Activated T-cell treated with anti-CD3 and anti-CD28 coated beads, Interleukin-2, amount 50 U/mL, for 72 hours (primary cell): Measurements from ENCODE around the gene SLC6A11. TPM values are rescaled to one million over a fixed set of nuclear protein-coding genes. Genes with fewer than 3 reads are reported as not detected.

Source experiments
- ATAC-seq, 2 donors: fragments of 150-1000 bp; cut with Tn5 transposase; replicated peaks in 1 of 2; 2 replicates each; pipeline ENCODE4 v1.10.0; 2021; ENCODE audit warnings: moderate library complexity in 2 of 2, mild to moderate bottlenecking in 1 of 2
- DNase-seq, 2 donors: peaks; one replicate each; pipeline ENCODE4 v3.0.0; 2021 to 2022; ENCODE audit warnings: mixed read lengths in 1 of 2
- H3K27ac Mint-ChIP-seq: one replicate; pipeline ENCODE4 v1.8.0; 2022; ENCODE audit warnings: mild to moderate bottlenecking, moderate library complexity, mixed read lengths
- H3K27me3 Mint-ChIP-seq: one replicate; pipeline ENCODE4 v1.8.0; 2022; ENCODE audit warnings: low read depth, mixed read lengths
- H3K36me3 Mint-ChIP-seq, 2 donors: one replicate each; pipeline ENCODE4 v1.8.0; 2022; ENCODE audit warnings: mixed read lengths in 2 of 2, mild to moderate bottlenecking in 1 of 2; ENCODE audit not compliant: insufficient read depth in 2 of 2
- H3K4me1 Mint-ChIP-seq: one replicate; pipeline ENCODE4 v1.8.0; 2022; ENCODE audit warnings: low read depth, mixed read lengths
- H3K4me3 Mint-ChIP-seq, 2 donors: one replicate each; pipeline ENCODE4 v1.8.0; 2022; ENCODE audit warnings: mild to moderate bottlenecking in 2 of 2, mixed read lengths in 2 of 2, moderate library complexity in 2 of 2
- H3K9me3 Mint-ChIP-seq, 2 donors: one replicate each; pipeline ENCODE4 v1.8.0; 2022; ENCODE audit warnings: mixed read lengths in 2 of 2
- total RNA-seq, 2 donors: library from RNA; stranded (reverse); gene quantifications; one replicate each; pipeline ENCODE4 v1.2.3, GENCODE V29; 2022

SLC6A11 gene
- total RNA-seq, 2 donors from 2014 or later, result not detected

DNA sequence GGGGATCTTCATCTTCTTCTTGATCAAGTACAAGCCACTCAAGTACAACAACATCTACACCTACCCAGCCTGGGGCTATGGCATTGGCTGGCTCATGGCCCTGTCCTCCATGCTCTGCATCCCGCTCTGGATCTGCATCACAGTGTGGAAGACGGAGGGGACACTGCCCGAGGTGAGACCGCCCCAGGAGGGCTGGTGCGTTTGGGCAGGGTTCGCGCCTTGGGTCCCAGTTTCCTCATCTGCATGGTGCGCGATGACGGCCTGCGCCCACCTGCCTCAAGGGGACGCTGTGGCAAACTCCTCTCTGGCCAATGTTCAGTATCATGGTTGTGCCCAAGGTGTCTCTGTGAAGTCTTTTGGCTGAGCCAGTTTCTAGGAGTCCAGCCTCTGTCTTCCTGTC lies 119.0 kb downstream of the SLC6A11 start:
- Mint-ChIP-seq H3K36me3 (no peaks in the 10 kb centered on the region), H3K27me3 (peaks cover 7% of the 10 kb centered on the region), H3K4me3 (no peak overlapping the region), H3K27ac (no peak overlapping the region), H3K9me3 (no peaks in the 10 kb centered on the region), H3K4me1 (no peaks in the 10 kb centered on the region)
- ATAC-seq (no peak), DNase-seq (no peak)

DNA sequence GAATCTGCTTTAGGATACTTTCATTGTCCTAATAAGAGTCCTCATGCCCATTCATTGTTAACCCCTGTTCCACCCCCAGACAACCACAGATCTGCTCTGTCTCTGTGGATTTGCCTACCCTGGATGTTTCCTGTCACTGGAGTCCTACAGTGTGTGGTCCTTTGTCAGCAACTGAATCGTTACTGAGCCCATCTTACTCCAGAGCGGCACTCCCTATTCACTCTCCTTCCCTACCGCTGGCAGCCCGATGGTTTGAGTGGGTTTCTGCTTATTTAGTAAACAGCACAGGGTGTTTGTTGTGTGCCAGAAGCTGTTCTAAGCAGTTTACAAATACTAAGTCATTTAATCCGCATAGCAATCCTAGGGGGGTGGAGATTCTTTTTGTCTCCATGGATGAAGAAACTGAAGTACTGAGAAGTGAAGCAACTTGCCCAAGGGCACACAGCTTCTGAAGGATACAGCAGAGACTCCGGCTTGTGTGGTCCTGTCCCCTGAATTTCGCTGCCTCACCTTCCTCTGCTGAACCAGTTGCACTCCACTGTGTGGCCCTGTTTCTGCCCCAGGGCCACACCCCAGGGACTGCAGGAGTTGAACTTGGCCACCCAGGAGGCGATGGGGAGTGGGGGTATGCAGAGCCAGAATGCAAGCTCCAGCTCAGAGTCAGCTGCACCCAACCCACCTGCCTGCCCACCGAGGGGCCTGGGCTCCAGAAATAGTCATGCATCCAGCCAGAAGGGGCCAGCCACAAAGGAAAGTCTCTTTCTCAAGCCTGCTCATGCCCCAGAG lies 120.0 kb downstream of the SLC6A11 start:
- Mint-ChIP-seq H3K27me3 (peaks cover 7% of the 10 kb centered on the region), H3K27ac (no peak overlapping the region), H3K4me3 (no peak overlapping the region), H3K36me3 (no peaks in the 10 kb centered on the region), H3K9me3 (no peaks in the 10 kb centered on the region), H3K4me1 (no peaks in the 10 kb centered on the region)
- no peak for ATAC-seq
- DNase-seq, result no peak

DNA sequence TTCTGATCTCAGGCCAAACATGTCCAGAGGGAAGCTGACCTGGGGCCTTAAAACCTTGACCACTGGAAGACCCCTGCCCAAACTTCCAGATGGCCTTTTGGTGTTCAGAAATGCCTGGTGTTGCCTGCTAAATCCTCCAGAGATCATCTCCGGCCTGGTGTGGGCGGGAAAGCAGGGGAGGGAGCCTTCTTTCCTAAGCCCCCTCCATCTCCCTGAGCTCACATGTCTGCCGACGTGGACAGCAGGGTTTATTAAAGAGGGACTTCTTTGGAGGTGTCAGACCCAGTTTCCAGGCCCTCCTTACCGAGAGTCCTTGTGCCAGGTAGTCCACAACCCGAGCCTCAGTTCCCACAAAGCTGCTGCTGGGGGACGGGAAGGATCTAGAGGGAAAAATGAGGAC lies 120.7 kb downstream of the SLC6A11 start:
- no peak for DNase-seq
- no peaks in the 10 kb centered on the region for H3K4me1 Mint-ChIP-seq
- H3K27me3 Mint-ChIP-seq, result peaks cover 7% of the 10 kb centered on the region
- H3K27ac Mint-ChIP-seq, result no peak overlapping the region
- no peak overlapping the region for H3K4me3 Mint-ChIP-seq
- no peaks in the 10 kb centered on the region for H3K9me3 Mint-ChIP-seq
- ATAC-seq, result no peak
- H3K36me3 Mint-ChIP-seq, result no peaks in the 10 kb centered on the region

DNA sequence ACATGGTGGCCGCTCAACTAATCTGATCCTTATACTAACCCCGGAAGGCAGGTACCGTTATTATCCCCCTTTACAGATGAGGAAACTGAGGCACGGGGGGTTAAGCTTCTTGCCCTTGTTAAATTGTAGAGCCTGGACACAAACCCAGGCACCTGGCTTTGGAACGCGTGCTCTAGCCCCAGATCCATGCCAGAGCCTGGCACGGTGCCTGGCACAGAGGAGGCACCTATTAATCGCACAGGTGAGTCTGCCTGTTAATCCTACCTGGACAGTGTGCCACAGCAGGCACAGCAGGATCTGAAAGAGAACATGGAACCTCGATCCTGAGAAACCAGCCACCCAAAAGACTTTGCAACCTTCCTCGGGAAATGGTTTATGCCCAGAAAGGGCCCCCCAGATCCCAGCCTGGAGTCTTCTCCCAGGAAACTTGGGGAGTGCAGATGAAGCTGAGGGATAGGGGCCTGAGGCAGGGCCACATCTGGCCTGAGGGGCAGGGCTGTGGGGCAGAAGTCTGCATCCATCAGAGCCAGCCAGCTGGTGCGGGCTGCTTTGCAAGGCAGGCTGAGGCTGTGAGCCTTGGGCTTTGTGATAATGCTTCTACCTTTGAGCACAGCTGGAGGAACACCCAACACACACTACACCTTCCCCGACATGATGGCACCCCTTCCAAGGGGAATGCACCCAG lies 121.3 kb downstream of the SLC6A11 start:
- ATAC-seq (no peak), DNase-seq (no peak)
- Mint-ChIP-seq H3K4me1 (no peaks in the 10 kb centered on the region), H3K36me3 (no peaks in the 10 kb centered on the region), H3K9me3 (no peaks in the 10 kb centered on the region), H3K4me3 (no peak overlapping the region), H3K27ac (no peak overlapping the region), H3K27me3 (peaks cover 4% of the 10 kb centered on the region)

DNA sequence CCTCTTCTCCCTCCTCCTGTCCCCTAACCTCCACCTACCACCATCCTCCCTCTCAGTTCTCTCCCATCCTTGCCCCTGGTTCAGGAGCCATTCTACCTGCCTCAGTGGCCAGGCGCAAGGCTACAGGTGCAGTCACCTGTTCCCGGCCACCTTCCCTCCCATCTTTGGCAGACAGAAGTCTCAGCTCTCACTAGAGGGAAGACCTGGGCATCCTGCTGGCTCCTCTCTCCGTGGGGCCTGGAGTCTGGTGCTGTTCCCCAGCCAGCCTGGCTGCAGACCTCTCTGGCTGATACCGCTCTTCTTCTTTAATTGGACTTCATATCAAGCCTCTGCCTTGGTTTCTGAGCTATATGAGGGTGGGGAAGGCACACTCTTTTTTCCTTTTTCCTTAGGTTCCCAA lies 123.5 kb downstream of the SLC6A11 start:
- Mint-ChIP-seq H3K27me3 (no peaks in the 10 kb centered on the region), H3K9me3 (no peaks in the 10 kb centered on the region), H3K4me1 (no peaks in the 10 kb centered on the region), H3K36me3 (no peaks in the 10 kb centered on the region), H3K27ac (no peak overlapping the region), H3K4me3 (no peak overlapping the region)
- ATAC-seq (no peak), DNase-seq (no peak)

DNA sequence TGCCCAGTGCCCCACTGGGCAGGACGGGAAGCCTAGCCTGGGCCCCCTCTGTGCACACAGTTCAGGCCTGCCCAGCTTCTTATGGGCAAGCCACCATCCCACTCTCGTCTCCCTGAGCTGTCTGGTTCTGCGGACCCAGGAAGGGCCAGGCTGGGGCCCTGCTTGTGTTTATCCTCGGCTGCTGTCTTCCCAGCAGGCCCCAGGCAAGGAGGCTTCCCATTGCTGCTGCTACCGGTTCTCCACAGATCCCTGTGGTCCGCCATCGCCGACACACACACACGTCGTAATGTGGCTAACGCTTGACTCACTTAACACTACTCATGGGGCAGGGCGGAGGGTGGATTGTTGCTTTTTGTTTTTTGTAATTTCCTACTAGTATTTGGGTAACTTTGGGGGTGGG lies 124.1 kb downstream of the SLC6A11 start:
- Mint-ChIP-seq H3K36me3 (no peaks in the 10 kb centered on the region), H3K4me3 (no peak overlapping the region)

DNA sequence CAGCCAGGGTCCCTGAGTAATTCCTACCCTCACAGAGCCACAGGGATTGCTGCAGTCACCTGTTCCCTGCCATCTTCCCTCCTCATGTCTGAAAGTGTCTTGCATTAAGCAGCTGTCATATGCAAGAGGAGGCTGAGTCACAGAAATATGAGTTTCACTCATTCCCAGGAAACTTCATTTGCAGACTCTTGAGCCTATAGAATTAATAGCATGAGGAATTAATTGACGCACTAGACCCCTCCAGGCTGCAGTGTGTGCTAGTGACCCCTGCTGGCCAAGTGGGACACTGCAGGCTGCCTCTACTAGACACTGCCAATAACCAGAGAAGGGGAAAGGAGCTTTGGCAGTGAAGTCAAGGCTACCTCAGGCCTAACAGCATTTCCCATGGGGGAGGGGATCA lies 125.9 kb downstream of the SLC6A11 start:
- ATAC-seq, result no peak
- Mint-ChIP-seq H3K36me3 (no peaks in the 10 kb centered on the region), H3K27ac (no peak overlapping the region), H3K4me1 (no peaks in the 10 kb centered on the region), H3K27me3 (no peaks in the 10 kb centered on the region), H3K9me3 (no peaks in the 10 kb centered on the region), H3K4me3 (no peak overlapping the region)
- peak; percentile 7 to 32 for DNase-seq

More for the DNA sequence above, 124.1 kb downstream of the SLC6A11 start:
- no peaks in the 10 kb centered on the region for H3K9me3 Mint-ChIP-seq
- no peaks in the 10 kb centered on the region for H3K27me3 Mint-ChIP-seq
- no peak for ATAC-seq
- no peaks in the 10 kb centered on the region for H3K4me1 Mint-ChIP-seq
- no peak overlapping the region for H3K27ac Mint-ChIP-seq
- DNase-seq, result no peak

DNA sequence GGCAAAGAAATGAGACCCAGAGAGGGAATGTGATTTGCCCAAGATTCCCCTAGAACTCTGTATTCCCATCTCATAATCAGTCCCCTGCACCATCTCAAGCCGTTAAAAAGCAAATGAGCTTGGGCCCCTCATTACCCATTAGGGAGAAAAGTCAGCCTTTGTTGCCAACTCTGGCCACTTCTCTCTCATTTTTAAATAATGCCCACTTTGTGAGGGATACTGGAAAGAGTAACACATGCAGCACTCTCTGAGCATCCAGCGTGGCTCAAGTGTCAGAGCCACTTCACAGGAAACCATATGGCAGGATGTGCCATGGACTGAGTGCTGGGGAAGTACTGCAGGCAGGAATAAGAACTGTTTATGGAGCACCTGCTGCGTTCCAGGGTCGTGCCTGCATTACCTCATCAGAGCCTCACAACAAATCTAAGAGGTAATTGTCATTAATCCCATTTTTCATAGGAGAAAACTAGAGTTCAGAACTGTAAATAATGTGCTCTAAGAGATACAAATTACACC lies 126.7 kb downstream of the SLC6A11 start:
- no peak overlapping the region for H3K27ac Mint-ChIP-seq
- DNase-seq (no peak), ATAC-seq (no peak)
- no peak overlapping the region for H3K4me3 Mint-ChIP-seq
- no peaks in the 10 kb centered on the region for H3K36me3 Mint-ChIP-seq
- no peaks in the 10 kb centered on the region for H3K4me1 Mint-ChIP-seq
- H3K9me3 Mint-ChIP-seq, result no peaks in the 10 kb centered on the region
- H3K27me3 Mint-ChIP-seq, result no peaks in the 10 kb centered on the region

DNA sequence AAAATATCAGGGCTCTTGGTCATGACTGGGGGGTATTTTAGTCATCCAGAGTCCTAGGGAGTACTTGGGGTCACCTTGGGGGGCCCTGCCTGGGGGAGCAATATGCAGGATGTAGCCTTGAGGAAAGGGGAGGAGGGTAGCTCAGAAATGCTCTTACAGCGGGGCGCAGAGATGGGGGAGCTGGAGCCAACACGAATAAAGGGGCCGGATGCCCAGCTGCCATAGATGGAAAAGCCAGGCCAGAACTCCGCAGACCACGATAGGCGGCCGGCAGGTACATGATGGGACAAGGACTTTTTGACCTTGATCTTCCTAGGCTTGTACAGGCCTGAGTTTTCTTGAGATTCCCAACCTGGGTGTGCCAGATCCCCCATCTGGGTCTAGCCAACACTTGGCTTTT lies 128.8 kb downstream of the SLC6A11 start:
- no peak overlapping the region for H3K27ac Mint-ChIP-seq
- no peak for DNase-seq
- no peaks in the 10 kb centered on the region for H3K36me3 Mint-ChIP-seq
- H3K9me3 Mint-ChIP-seq, result no peaks in the 10 kb centered on the region
- H3K4me3 Mint-ChIP-seq, result no peak overlapping the region
- no peaks in the 10 kb centered on the region for H3K27me3 Mint-ChIP-seq
- no peaks in the 10 kb centered on the region for H3K4me1 Mint-ChIP-seq
- ATAC-seq, result no peak

DNA sequence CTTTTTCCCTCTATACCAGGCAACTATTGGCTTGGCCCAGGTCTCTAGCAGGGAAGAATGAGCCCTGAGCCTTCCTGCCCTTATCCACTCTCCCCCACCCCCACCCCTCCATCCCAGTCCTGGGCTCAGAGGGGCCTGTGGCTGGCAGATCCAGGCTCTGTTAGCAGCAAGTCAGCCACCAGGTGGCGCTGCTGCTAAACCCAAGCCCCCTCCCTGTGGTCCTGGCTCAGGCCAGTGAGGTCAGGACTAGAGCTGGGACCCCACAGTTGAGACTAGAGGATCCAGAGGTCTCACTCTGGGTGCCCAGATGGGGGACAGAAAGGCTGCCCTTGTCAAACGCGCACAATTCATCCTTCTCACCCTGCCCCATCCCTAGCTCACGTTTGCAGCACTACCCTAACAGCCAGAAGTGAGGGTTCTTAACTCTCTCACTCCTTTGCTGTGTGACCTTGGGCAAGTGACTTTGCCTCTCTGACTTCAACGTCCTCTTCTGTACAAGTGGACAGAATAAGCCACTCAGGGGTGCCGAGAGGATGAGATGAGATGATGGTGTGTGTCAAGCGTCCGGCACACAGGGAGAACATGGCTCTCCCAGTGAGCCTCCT lies 129.8 kb downstream of the SLC6A11 start:
- H3K27me3 Mint-ChIP-seq, result no peaks in the 10 kb centered on the region
- H3K36me3 Mint-ChIP-seq, result no peaks in the 10 kb centered on the region
- ATAC-seq, result peak; percentile 66 to 74
- DNase-seq, result peak; percentile 61 to 62
- no peak overlapping the region for H3K4me3 Mint-ChIP-seq
- H3K9me3 Mint-ChIP-seq, result no peaks in the 10 kb centered on the region
- no peak overlapping the region for H3K27ac Mint-ChIP-seq
- no peaks in the 10 kb centered on the region for H3K4me1 Mint-ChIP-seq

DNA sequence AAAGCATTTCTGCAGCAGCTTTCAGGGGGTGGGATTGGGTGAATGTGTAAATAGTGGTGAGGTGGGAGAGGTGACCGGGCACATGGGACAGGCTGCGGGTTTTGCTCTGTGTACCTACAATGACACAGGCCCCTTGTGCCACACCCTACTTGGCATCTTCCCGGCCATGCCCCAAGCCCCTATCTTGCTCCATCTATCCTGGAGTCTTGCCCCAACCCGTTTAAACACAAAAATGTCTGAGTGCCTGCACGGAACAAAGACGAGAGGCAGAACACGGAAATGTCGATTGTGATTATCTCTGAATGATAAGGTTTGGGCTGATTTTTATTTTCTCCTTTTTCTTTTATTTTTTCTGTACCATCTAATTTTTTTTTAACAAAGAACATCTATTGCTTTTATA lies 130.5 kb downstream of the SLC6A11 start:
- Mint-ChIP-seq H3K4me1 (no peaks in the 10 kb centered on the region), H3K36me3 (no peaks in the 10 kb centered on the region), H3K4me3 (no peak overlapping the region), H3K27ac (no peak overlapping the region), H3K27me3 (no peaks in the 10 kb centered on the region), H3K9me3 (no peaks in the 10 kb centered on the region)
- DNase-seq, result no peak
- no peak for ATAC-seq

DNA sequence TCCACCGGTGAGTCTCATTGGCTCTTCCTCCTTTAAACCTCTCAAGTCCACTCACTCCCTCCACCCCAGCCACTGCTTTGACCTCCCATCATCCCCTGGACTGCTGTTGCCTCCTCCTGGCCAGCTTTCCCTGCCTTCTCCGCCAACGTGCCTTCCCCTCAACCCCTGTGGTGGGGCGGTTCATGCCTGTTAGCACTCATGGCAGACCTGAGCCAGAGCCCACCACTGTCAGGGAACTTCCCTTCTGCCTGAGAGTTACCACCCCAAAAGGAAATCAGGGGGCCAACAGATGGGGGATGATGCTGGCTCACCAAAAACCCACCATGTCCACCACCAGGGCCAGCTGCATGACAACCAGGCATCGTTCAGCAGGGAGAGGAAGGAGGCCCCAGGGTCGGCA lies 132.3 kb downstream of the SLC6A11 start:
- ATAC-seq (no peak), DNase-seq (no peak)
- no peaks in the 10 kb centered on the region for H3K4me1 Mint-ChIP-seq
- no peaks in the 10 kb centered on the region for H3K36me3 Mint-ChIP-seq
- no peaks in the 10 kb centered on the region for H3K27me3 Mint-ChIP-seq
- H3K4me3 Mint-ChIP-seq, result no peak overlapping the region
- no peak overlapping the region for H3K27ac Mint-ChIP-seq
- no peaks in the 10 kb centered on the region for H3K9me3 Mint-ChIP-seq

DNA sequence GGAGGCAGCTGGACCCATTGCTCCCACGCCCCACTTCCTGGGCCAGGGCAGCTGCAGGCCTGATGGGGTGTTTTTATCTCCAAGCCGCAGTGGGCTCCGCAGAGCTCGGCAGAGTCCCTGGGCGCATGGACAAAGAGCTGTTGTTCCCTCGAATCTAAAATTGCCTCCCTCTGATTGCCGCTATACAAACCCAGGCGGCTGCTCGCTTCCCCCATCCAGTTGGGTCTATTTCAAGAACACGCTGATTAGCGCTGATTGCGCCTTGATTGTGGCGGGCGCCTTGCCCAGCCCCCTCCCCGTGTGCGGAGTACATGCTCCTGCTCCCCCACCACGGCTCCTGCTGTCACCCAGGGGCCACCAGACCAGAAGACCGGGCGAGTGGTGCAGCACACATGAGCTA lies 133.2 kb downstream of the SLC6A11 start:
- ATAC-seq (no peak), DNase-seq (no peak)
- Mint-ChIP-seq H3K9me3 (no peaks in the 10 kb centered on the region), H3K36me3 (no peaks in the 10 kb centered on the region), H3K27me3 (no peaks in the 10 kb centered on the region), H3K4me1 (no peaks in the 10 kb centered on the region), H3K27ac (no peak overlapping the region), H3K4me3 (no peak overlapping the region)
